Stimulated activated CD4-positive, alpha-beta T cell treated with anti-CD3 and anti-CD28 coated beads, Interleukin-2, amount 100 ng/mL, for 24 hours (primary cell): ENCODE results near the gene KCNA10.

Experiments
- DNase-seq, 2 donors: peaks; one replicate each; pipeline ENCODE4 v3.0.0-alpha.2; 2020

The KCNA10 gene

DNA sequence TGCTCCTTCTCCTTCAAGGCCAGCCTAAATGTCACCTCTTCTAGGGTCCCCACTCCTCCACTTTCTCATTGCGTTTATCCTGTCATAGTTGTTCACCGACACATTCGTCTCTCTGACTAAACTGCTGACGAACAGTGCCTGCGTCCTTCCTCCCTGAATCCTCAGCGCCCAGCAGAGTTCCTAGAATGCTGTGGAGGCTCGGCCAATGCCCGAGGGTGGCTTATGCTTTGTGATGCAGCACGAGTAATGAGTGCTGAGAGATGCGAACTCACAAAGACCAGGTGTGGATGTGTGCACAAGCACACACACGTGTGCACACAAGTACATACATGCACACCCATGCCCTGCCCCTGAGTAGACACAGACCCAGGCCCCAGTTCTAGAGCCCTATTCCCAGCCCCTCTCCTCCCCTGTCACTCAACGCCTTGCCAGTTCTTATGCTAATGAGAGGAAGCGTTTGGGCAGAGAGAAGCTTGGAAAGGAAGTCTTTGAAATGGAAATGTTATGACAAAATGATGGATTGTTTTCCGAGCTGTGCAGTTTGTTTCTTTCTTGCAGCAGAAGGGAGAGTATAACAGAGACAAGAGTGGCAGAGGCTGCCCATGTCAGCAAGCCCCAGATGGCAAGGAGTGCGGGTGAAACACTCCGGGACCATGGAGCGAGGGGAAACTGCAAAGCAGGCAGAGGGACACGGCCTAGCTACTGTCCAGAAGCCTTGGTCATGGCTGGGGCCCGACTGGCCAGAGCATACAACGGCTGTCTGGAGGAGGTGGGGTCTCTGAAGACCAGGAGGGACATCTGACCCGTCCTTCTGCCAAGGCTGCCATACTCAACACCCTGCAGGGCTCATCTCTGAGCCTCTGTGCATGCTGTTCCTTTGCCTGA, 24.2 kb downstream of the KCNA10 start:
- DNase-seq: no peak

DNA sequence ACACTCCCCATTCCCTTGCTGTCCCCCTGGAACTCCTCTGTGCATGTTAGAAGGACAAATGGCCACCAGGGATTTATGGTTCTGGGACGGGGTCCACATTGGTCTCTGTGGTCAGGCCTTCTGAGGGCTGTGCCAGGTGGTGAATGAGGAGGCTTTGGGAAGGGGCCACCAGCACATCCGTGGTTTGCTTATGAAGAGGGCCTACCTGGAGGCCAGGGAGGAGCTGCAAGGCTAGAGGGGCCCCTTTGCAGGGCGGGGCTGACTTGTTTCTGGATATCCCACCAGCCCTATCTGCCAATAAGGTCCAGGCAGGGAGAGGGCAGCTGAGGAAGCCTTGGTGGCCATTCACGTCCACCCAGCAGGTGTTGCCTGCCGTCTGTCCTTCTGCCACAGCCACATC, 24.9 kb downstream of the KCNA10 start:
- DNase-seq: no peak

DNA sequence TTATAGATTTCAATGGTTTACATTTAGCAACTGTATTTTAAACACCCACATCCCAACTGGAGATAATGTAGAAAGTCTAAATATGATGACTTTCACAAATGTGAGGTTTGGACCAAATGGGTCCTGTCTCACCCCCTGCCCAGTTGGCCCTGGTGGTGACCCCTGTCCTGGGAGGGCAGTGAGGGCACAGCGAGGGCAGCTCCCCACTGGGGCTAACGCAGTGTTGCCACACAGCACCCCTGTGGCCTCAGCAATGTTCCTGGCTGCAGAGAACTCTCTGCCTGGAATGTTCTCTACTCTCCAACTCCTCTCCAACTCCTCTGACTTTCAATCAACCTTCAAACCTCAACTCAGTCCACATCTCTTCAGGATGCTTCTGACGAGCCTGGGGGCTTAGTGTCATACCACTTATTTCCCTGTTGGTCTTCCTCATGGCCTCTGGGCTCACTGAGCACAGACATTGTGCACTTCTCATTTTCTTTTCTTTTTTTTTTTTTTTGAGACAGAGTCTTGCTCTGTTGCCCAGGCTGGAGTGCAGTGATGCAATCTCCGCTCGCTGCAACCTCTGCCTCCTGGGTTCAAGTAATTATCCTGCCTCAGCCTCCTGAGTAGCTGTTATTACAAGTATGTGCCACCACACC, 25.8 kb downstream of the KCNA10 start:
- no peak for DNase-seq

DNA sequence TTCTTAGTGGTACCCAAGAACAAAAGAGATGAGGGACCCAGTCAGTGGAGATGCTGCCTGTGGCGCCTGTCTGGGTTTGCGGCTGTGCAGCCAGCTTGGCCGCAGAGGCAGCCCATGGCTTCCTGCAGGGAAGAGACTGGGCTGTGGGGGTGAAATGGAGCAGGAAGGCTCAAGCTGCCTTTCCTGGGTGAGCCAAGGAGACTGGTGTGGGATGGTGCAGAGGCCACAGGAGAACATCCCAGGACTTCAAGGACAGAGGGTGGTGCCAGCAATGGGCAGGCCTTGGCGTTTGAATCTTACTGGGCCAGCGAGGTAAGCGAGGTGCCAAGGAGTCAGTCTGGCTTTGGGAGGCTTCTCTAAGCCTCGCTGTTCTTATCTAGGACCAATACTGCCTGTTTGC, 26.4 kb downstream of the KCNA10 start:
- DNase-seq: no peak

DNA sequence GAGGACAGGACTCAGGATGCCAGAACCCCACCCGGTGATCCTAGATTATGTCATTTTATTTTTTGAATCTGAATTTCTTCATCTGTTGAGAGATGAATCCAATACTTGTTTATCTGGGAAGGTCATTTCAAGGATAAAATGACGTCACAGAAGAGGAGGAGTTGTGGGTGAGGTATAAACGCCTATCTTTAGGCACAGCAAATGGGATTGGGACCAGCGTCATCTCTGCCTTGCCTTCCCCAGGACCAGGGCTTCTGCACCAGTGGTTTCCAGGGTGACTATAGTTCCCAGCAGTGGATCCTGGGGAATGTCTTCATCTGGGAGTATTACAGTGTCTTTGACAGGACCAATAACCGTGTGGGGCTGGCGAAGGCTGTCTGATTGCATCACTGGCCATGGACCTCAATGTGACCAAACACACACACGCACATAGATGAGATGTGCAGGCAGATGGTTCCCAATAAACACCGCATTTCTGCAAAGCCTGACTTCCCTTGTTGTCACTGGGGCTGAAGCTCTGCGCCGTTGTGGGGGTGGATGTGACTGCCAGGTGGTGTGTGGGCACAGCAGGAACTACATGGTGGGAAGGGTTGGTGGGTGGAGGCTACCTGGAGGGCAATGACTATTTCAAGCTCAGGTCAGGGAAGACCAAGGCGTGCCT, 28.1 kb downstream of the KCNA10 start:
- no peak for DNase-seq

DNA sequence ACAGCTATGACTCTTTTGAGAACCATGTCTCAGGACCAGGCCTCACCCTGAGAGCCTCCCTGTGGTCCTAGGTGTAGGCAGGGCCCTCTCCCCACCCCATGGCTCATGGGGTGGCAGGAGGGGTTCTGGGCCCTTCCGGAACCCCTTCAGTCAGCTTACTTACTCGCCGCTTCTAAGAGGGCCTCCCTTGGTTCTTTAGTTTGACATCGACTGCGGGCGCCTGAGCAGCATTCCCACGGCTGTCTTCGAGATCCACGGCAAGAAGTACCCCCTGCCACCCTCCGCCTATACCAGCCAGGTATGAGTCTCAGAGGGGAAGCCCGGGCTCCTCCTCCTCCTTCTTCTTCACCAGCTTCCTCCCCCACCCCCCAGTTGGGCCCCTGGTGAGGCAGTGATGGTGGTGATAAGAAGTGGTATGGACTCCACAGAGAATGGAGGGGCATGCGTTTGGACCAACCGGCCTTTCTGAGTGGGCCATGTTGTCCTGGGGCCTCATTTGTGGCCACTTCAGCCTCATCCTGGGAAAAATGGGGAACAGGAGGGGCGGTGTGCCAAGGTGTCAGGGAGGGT, 28.9 kb downstream of the KCNA10 start:
- DNase-seq: no peak

DNA sequence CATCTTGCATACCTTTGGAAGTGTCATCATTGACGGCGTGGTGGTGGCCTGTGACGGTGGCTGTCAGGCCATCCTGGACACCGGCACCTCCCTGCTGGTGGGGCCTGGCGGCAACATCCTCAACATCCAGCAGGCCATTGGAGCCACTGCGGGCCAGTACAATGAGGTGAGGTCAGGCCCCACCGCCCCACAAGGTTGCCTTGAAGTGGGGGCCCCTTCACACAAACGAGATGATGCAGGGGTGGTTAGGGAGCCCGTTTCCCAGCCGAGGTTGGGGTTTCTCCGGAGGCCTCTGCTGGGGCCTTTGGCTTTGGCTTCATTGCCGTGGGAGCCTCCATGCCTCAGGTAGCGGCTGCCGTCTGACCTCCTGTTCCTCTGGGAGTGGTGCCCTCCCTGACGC, 29.6 kb downstream of the KCNA10 start:
- DNase-seq: no peak

DNA sequence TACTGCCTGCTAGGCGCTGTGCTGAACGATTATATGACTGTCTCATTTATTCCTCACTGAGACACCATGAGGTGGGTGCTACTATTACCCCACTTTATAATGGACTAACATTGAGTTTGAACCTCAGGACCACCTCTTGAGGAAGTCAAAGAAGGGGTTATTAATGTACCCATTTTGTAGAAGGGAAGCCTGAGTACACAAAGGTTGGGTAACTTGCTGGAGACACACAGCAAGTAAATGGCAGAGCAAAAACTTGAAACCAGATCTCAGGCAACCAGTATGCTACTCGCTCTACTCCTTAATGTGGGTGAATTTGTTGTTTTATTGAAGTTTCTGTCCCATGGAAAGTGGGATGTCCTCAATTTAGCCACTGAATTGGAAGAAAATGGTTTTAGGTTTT, 30.1 kb downstream of the KCNA10 start:
- no peak for DNase-seq

DNA sequence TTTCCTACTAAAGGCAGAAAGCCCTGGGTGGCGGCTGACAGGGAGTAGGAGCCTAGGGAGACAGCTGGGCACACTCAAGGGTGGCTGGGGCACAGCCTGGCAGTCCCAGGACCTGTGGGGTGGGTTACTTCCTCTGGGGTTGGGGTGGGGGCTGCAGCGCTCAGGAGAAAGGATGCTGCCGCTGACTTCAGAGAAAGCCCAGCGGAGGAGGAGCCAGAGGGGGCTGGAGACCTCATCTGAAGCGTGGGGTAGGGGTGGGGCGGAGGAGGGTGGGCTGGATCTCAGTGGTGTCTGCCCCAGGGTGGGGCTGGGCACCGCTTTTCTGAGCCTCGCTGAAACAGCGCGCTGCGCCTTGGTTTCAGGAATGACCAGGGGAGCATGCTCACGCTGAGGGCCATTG, 30.8 kb downstream of the KCNA10 start:
- no peak for DNase-seq

DNA sequence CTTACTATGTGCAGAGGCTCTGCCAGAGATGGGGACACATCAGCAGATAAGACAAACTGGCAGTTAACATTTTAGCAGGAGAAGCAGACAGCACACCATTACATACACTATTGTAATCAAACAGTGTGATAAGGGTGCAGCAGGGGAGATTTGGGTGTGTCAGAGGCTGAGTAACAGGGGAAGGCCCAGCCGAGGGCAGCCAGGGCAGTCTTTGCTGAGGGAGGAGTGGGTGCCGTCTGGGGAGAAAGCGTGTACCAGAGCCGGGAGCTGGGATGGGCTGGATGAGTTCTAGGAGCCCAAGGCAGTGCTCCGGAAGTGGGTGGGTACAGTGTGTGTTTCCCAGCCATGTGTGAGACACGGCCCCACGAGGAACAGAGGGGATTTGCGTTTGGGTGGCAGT, 31.2 kb downstream of the KCNA10 start:
- DNase-seq: no peak

DNA sequence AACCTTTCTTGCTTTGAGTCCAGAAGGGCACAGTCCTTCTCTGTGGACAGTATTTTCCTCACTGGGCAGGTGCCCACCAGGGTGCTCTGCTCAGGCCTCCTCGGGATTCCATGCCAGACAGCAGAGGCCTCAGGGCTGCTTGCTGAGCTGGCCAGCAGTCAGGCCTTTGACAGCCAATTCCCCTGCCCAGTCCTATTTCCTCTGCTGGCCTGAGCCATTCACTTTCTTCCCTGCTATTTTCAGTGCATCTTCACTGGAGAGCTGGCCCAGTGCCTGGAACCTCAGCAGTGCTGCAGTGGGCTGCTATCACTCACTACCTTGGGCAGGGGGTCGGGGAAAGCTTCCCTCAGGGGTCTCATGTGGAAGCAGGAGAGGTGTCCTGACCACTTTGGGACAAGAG, 33.2 kb downstream of the KCNA10 start:
- no peak for DNase-seq

DNA sequence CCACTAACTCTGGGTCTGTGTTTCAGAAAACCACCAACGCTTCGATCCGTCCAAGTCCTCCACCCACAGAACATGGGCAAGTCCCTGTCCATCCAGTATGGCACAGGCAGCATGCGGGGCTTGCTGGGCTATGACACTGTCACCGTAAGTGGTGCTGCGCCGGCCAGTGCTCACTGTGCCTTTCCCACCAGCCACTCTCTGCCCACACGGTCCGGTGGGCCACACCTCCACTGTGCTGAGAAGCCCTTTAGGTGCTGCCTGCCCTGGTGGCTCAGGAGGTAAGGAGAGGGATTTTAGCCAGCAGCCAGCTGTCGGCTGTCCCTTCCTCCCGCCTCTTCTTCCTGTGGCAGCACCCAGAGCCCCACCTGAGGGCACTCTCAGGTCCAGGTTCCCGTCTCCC, 34.2 kb downstream of the KCNA10 start:
- DNase-seq: no peak

DNA sequence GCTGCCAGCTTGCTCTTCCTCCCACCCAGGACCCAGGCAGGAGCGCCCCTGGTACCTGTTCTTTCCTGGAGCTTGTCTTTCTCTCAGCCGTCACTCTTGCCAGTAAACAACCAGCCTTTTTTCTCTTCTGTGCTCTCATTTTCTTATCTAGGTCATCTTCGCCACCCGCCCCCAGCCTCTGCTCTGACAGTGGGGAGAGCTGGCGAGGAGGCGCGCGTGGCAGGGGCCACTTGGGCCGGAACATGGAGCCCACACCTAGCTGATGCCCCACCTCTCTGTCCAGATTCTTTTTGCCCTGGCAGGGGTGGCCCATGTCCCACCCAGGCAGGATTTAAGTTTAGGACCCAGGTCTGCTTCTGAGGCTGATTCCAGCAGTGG, 35.7 kb downstream of the KCNA10 start:
- no peak for DNase-seq

DNA sequence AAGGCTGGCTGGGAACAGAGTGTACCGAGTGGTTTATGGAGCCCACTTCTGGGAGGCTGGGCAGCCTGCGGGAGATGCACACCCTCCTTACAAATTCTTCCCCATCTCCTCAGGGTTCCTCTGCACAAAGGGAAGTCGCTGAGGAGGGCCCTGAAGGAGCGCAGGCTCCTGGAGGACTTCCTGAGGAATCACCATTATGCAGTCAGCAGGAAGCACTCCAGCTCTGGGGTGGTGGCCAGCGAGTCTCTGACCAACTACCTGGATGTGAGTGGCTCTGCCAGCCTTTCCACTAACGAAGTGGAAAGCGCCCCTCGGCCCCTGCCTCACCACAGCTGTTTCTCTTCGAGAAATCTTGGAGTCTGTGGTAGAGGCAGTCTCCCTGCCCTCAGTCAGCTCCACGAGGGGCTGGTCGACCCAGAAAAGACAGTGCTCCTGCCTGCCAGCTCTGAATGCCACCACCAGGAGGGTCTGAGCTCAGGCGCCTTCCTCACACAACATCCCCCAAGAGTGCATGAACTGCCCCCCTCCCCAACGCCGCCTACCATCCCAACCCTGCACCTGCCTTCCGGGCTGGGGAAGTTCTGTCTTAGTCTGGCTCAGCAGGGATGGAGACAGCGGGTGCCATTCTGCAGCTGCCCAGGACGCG, 36.2 kb downstream of the KCNA10 start:
- no peak for DNase-seq

DNA sequence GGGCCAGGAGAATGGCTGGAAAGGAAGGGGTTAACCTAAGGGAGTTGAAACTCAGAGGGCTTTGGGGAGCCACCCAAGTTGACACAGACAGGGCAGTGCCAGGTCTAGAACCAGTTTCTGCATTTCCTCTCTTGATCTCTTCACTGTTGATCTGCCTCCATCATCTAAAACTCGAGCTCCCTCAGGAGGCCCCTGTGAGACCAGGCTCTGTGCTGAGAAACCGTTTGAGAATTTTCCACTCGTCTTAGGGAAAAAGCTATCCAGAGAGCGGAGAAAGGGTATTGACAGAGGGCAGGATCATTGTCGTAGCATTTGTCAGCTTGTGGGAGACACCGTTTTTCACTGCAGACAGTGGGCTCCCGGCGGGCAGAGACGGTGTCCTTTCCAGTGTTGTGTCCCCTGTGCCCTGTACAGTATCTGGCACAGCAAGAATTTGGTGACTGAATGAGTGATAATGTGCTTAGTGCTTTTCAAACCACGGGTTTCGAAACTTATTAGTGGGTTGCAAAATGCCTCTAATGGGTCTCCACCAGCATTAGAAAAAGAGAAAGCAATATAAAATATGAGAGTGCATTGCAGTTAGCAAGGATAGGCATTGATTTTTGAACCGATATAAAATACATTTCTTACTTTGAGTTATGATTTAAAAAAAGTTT, 36.9 kb downstream of the KCNA10 start:
- DNase-seq: no peak

DNA sequence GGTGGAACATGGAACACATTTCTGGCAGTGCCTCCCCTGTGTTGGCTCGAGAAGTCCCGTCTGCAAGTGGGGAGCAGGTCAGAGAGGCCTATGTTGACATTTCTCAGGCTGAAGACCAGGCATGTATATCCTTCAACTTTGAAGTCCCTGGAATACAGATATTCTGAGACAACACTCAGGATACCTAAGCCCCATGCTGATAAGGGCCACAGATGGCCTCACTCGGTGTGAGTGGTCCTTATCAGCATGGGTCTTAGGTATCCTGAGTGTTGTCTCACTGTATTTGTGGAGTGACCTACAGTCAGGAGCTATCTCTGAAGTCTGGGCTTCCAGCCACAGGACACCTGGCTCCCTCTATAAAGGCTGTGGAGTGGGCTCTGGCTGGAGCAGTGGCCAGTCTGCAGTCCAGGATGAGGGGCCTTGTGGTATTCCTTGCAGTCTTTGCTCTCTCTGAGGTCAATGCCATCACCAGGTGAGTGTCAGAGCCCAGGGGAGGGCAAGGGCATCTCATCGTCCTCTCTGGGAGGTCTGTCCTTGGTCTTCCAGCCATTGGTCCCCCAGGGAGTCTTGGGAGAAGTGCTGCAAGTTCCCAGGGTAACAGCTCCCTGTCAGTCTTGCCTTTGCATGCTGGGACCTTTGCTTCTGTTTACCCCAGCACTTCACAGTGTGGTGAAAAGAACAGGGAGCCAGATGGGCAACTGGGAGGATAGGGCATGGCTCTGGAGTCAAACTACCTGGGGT, 38.4 kb downstream of the KCNA10 start:
- DNase-seq: no peak

DNA sequence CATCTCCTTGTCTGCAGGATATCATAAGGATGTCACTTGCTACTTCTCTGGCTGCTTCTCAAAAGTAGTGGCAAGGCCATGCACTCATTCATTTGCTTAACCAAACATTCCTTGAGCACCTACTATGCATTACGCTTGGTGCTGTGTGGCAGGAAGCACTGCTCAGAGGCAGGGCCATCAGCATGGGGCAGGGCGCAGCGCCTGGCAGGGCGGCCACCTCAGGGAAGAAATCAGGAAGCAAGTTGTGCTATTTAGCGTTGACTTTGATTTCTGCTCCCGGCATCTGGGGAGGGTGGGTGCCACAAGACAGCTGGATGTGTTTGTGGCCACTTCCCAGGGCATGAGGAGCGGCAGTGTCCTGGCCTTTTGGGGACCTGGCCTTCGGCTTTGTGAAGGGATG, 40.1 kb downstream of the KCNA10 start:
- no peak for DNase-seq

DNA sequence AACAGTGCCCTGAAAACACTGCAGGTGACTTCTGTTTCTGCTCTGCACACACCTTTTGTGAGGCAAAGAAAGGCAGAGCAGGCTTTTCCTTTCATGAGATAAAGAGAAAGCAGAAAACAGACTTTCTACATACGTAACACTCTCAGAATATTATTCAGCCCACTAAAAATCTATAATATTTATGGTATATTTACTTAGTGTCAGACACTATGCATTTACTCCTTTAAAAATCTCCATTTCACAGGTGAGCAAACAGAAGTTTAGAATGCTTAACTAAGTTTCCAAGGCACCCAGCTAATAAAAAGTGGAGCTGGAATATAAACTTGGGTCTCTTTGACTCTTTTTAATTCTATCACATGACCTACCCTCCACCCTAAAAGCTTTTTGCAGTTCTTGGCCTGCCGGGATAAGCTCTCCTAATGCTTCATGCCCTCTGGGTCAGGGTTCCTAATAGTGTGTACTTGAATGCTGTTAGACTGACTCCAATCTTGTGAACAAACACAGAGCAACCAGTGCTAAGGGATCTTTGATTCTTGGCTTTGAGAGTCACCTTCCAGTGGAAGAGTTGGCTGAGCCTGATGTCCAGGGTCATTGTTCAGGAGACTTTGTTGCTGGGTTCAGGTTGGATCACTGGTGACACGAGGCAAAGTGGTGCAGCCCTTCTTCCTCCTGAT, 40.9 kb downstream of the KCNA10 start:
- DNase-seq: no peak

DNA sequence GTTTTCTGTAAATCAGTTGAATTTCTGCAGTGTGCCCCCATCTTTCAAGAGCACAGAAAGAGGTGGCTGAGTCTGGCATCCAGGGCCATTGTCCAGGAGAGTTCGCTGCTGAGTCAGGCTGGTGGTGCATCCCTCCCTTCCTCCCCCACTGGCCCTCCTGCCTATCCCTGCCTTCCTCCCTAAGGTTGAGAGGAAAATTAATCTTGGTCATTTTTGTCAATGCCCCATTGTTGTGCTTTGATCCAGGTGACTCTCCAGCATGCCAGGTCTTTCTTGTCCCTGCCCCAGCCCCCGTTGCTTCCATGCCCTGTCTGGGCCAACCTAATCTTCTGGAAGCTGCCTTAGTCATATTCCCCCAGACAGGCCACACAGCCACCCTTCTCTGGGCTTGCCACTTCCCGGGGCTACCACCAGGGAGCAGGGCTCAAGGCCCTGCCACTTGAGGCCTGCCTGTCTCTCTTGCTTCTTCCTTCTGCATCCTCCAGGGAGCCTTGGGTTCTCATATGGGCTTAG, 41.5 kb downstream of the KCNA10 start:
- DNase-seq: no peak

DNA sequence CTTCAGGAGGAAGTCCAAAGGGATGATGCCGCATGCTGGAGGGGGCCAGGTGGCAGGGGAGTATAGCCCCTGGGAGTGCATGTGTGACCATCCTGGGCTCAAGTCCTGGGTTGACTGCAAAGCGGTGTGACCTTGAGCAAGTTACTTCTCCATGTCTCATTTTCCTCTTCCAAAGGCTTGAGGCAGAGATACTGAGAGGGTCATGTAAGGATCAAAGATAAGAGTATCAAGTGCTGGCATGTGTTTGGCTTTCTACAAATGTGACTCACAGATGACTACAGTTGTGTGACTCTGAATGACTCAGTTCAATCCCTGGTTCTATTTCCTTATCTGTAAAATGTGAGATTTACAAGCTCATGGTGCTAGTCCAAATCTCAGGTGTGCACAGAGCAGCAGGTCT, 41.9 kb downstream of the KCNA10 start:
- no peak for DNase-seq
